Mesenchymal stem cell (in vitro differentiated cells and primary cell): ENCODE measurements around the gene CADPS.
A peak's percentile ranks its signal among the peaks of the same experiment; 100 is the strongest.

Experiments
- DNase-seq: peaks from one replicate; pipeline ENCODE4 v3.0.0-alpha.2; 2013
- H2AFZ ChIP-seq: one replicate; pipeline ENCODE4 v1.6.1; 2013; ENCODE audit warnings: low read depth, mild to moderate bottlenecking, control low read depth, inconsistent platforms, low read length, moderate library complexity
- H2AK5ac ChIP-seq: 2 replicates; pipeline ENCODE4 v1.6.1; 2013; ENCODE audit warnings: low read length, moderate library complexity, mild to moderate bottlenecking, inconsistent platforms; ENCODE audit not compliant: severe bottlenecking
- H2BK120ac ChIP-seq: one replicate; pipeline ENCODE4 v1.6.1; 2013; ENCODE audit warnings: low read depth, mild to moderate bottlenecking, inconsistent platforms, low read length, moderate library complexity
- H2BK12ac ChIP-seq, 2 experiments: one replicate each; pipeline ENCODE4 v1.6.1; 2013; ENCODE audit warnings: inconsistent platforms in 2 of 2, low read length in 2 of 2, mild to moderate bottlenecking in 2 of 2, moderate library complexity in 2 of 2, control low read depth in 1 of 2
- H2BK15ac ChIP-seq: one replicate; pipeline ENCODE4 v1.6.1; 2013; ENCODE audit warnings: mild to moderate bottlenecking, low read depth, inconsistent platforms; ENCODE audit not compliant: poor library complexity, severe bottlenecking
- H2BK5ac ChIP-seq: 2 replicates; pipeline ENCODE4 v1.6.1; 2013; ENCODE audit warnings: low read depth, mild to moderate bottlenecking, low read length, control low read depth, inconsistent platforms; ENCODE audit not compliant: poor library complexity, severe bottlenecking
- H3K14ac ChIP-seq, 2 experiments: one replicate each; pipeline ENCODE4 v1.6.1; 2013; ENCODE audit warnings: inconsistent platforms in 2 of 2, low read length in 2 of 2, control low read depth in 1 of 2, mild to moderate bottlenecking in 1 of 2, moderate library complexity in 1 of 2
- H3K18ac ChIP-seq, 2 experiments: one replicate each; pipeline ENCODE4 v1.6.1; 2013; ENCODE audit warnings: inconsistent platforms in 2 of 2, low read length in 2 of 2, control low read depth in 1 of 2, low read depth in 1 of 2, mild to moderate bottlenecking in 1 of 2
- H3K23ac ChIP-seq, 2 experiments: one replicate each; pipeline ENCODE4 v1.6.1; 2013; ENCODE audit warnings: inconsistent platforms in 2 of 2, low read length in 2 of 2, mild to moderate bottlenecking in 2 of 2, moderate library complexity in 2 of 2, control low read depth in 1 of 2
- H3K27ac ChIP-seq: 2 replicates; pipeline ENCODE4 v1.5.1; 2013; ENCODE audit warnings: mild to moderate bottlenecking, moderate library complexity, low read length, control low read depth, inconsistent platforms; ENCODE audit not compliant: poor library complexity, severe bottlenecking
- H3K27me3 ChIP-seq, 2 experiments: 2 replicates each; pipeline versions ENCODE4 v1.6.1 to v1.7.0; 2013; ENCODE audit warnings: low read length in 2 of 2, mild to moderate bottlenecking in 2 of 2, moderate library complexity in 2 of 2, control low read depth in 1 of 2, inconsistent platforms in 1 of 2; ENCODE audit not compliant: control insufficient read depth in 1 of 2, insufficient read depth in 1 of 2
- H3K36me3 ChIP-seq, 2 experiments: 2 replicates each; pipeline versions ENCODE4 v1.6.1 to v1.7.0; 2013; ENCODE audit warnings: low read length in 2 of 2, control low read depth in 1 of 2, inconsistent platforms in 1 of 2, low read depth in 1 of 2, mild to moderate bottlenecking in 1 of 2; ENCODE audit not compliant: insufficient read depth in 2 of 2, control insufficient read depth in 1 of 2
- H3K4ac ChIP-seq, 2 experiments: one replicate each; pipeline ENCODE4 v1.6.1; 2013; ENCODE audit warnings: inconsistent platforms in 2 of 2, low read length in 2 of 2, mild to moderate bottlenecking in 2 of 2, moderate library complexity in 2 of 2, control low read depth in 1 of 2, low read depth in 1 of 2
- H3K4me1 ChIP-seq: 2 replicates; pipeline ENCODE4 v1.6.1; 2013; ENCODE audit warnings: low read depth, low read length, control low read depth; ENCODE audit not compliant: control insufficient read depth, insufficient read depth
- H3K4me2 ChIP-seq: 2 replicates; pipeline ENCODE4 v1.6.1; 2013; ENCODE audit warnings: low read length, mild to moderate bottlenecking, inconsistent platforms; ENCODE audit not compliant: poor library complexity, severe bottlenecking
- H3K4me3 ChIP-seq, 2 experiments: 2 replicates each; pipeline versions ENCODE4 v1.5.1 to v1.7.0; 2013; ENCODE audit warnings: low read length in 2 of 2, mild to moderate bottlenecking in 2 of 2, control low read depth in 1 of 2, low read depth in 1 of 2; ENCODE audit not compliant: insufficient read depth in 1 of 2
- H3K79me1 ChIP-seq: replicated peaks from 2 replicates; pipeline ENCODE4 v1.6.1; 2013; ENCODE audit warnings: mild to moderate bottlenecking, control low read depth, low read length, inconsistent platforms; ENCODE audit not compliant: poor library complexity, severe bottlenecking
- H3K9ac ChIP-seq: 2 replicates; pipeline ENCODE4 v1.7.0; 2013; ENCODE audit warnings: mild to moderate bottlenecking, low read length, moderate library complexity
- H3K9me3 ChIP-seq: 2 replicates; pipeline ENCODE4 v1.7.0; 2013; ENCODE audit warnings: mild to moderate bottlenecking, low read length; ENCODE audit not compliant: control insufficient read depth
- H4K8ac ChIP-seq: one replicate; pipeline ENCODE4 v1.6.1; 2013; ENCODE audit warnings: inconsistent platforms, mild to moderate bottlenecking, low read length, moderate library complexity
- H4K91ac ChIP-seq: one replicate; pipeline ENCODE4 v1.6.1; 2013; ENCODE audit warnings: mild to moderate bottlenecking, low read length, inconsistent platforms
- WGBS: methylation state at CpG from one replicate; pipeline ENCODE4 v1.1.7; 2013; ENCODE audit warnings: mixed read lengths; 5-methylcytosine and 5-hydroxymethylcytosine counted together

The CADPS gene

GRCh38 chr3:62839748-62840147 is 35.5 kb downstream of the CADPS start:
- H2BK12ac ChIP-seq, result no peak overlapping the region
- no peak overlapping the region for H3K14ac ChIP-seq
- no peak for DNase-seq
- H3K27me3 ChIP-seq, result no peaks in the 10 kb centered on the region
- H2BK5ac ChIP-seq, result no peak overlapping the region
- no peak overlapping the region for H3K4ac ChIP-seq
- H2BK15ac ChIP-seq, result no peak overlapping the region
- no peaks in the 10 kb centered on the region for H3K79me1 ChIP-seq
- no CpG with 5 or more reads among the region's 1 CpG for WGBS
- H3K23ac ChIP-seq, result no peak overlapping the region
- H3K4me1 ChIP-seq, result no peaks in the 10 kb centered on the region
- H3K4me3 ChIP-seq, result no peak overlapping the region
- H4K91ac ChIP-seq, result no peak overlapping the region
- H3K9ac ChIP-seq, result no peak overlapping the region
- H3K9me3 ChIP-seq, result no peaks in the 10 kb centered on the region
- H3K27ac ChIP-seq, result no peak overlapping the region
- H4K8ac ChIP-seq, result no peak overlapping the region
- no peaks in the 10 kb centered on the region for H3K36me3 ChIP-seq
- H2AK5ac ChIP-seq, result no peak overlapping the region
- no peak overlapping the region for H3K4me2 ChIP-seq
- H2AFZ ChIP-seq, result no peak overlapping the region
- H2BK120ac ChIP-seq, result no peak overlapping the region
- H3K18ac ChIP-seq, result no peak overlapping the region

- H2BK5ac ChIP-seq, result no peak overlapping the region
- no peak overlapping the region for H2AK5ac ChIP-seq
- H2BK12ac ChIP-seq, result no peak overlapping the region
- H3K4me2 ChIP-seq, result no peak overlapping the region
- no peak overlapping the region for H3K4me3 ChIP-seq
- no peak overlapping the region for H3K9ac ChIP-seq
- no peak overlapping the region for H3K18ac ChIP-seq
- no peak overlapping the region for H4K8ac ChIP-seq
- H3K79me1 ChIP-seq, result no peaks in the 10 kb centered on the region
- H2BK120ac ChIP-seq, result no peak overlapping the region
- H2AFZ ChIP-seq, result no peak overlapping the region
- no peak for DNase-seq
- no peak overlapping the region for H2BK15ac ChIP-seq
- H3K36me3 ChIP-seq, result no peaks in the 10 kb centered on the region
- no peak overlapping the region for H3K27ac ChIP-seq
- no peaks in the 10 kb centered on the region for H3K9me3 ChIP-seq
- H4K91ac ChIP-seq, result no peak overlapping the region
- no peak overlapping the region for H3K4ac ChIP-seq
- no peak overlapping the region for H3K23ac ChIP-seq
- no peaks in the 10 kb centered on the region for H3K4me1 ChIP-seq
- WGBS, result 61% methylated on average over 5 of the region's 6 CpGs
- no peaks in the 10 kb centered on the region for H3K27me3 ChIP-seq
- H3K14ac ChIP-seq, result no peak overlapping the region
Observed at GRCh38 chr3:62837145-62837787, 38.0 kb downstream of the CADPS start.

- Histone ChIP-seq H3K18ac (no peak overlapping the region), H2BK15ac (no peak overlapping the region), H4K91ac (no peak overlapping the region), H3K4me1 (no peaks in the 10 kb centered on the region), H2BK120ac (no peak overlapping the region), H2BK5ac (no peak overlapping the region), H3K14ac (no peak overlapping the region), H3K36me3 (no peaks in the 10 kb centered on the region), H3K4ac (no peak overlapping the region), H2AFZ (no peak overlapping the region), H3K4me3 (no peak overlapping the region), H3K27ac (no peak overlapping the region), H2BK12ac (no peak overlapping the region), H3K23ac (no peak overlapping the region), H3K9ac (peak overlapping the region; percentile 27), H3K4me2 (no peak overlapping the region), H4K8ac (no peak overlapping the region), H3K9me3 (no peaks in the 10 kb centered on the region), H2AK5ac (no peak overlapping the region), H3K79me1 (no peaks in the 10 kb centered on the region), H3K27me3 (peaks cover 0 to 3% of the 10 kb centered on the region in 2 experiments)
- no peak for DNase-seq
- no CpG with 5 or more reads among the region's 3 CpGs for WGBS
Observed at GRCh38 chr3:62835554-62836236, 39.5 kb downstream of the CADPS start.

DNA sequence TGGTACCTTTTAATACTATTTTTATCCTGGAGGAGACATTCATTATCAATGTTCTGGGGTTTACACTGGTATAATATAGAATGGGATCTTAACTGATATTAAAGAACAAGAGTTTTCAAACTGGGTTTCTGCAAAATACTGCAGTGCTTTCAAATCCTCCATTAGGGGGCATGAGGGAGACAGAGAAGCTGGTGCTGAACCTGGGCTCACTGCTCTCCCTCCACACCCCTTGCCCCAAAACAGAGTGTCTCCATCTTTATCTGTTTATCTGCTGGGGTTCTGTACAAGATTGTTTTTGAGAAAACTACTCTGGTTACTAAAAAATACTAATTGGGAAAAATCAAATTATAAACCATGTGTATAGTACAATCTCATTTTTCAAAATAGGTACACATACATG is 41.7 kb downstream of the CADPS start:
- Histone ChIP-seq H3K23ac (no peak overlapping the region), H2BK5ac (no peak overlapping the region), H2BK120ac (no peak overlapping the region), H3K4me1 (no peaks in the 10 kb centered on the region), H3K4me3 (no peak overlapping the region), H3K27ac (no peak overlapping the region), H3K14ac (no peak overlapping the region), H4K91ac (no peak overlapping the region), H4K8ac (no peak overlapping the region), H2BK12ac (no peak overlapping the region), H2AK5ac (no peak overlapping the region), H3K27me3 (peaks cover 0 to 3% of the 10 kb centered on the region in 2 experiments), H3K9me3 (no peaks in the 10 kb centered on the region), H3K9ac (no peak overlapping the region), H2BK15ac (no peak overlapping the region), H3K18ac (no peak overlapping the region), H3K4me2 (no peak overlapping the region), H2AFZ (no peak overlapping the region), H3K36me3 (no peaks in the 10 kb centered on the region), H3K4ac (no peak overlapping the region), H3K79me1 (no peaks in the 10 kb centered on the region)
- DNase-seq, result no peak
